Peyer's patch (tissue), 4 donors: ENCODE results near the gene PGRMC2.

Source experiments
- CTCF ChIP-seq, 6 experiments: fragments of 450-650 bp in 4 of 6; fragments of 200-600 bp in 2 of 6; sonication (generic) in 1 of 6; IDR thresholded peaks; one replicate each; pipeline ENCODE4 v1.5.1; 2017 to 2019; ENCODE audit warnings: antibody characterized with exemption in 6 of 6, mild to moderate bottlenecking in 3 of 6, moderate library complexity in 1 of 6
- POLR2A ChIP-seq, 2 donors: fragments of 450-650 bp; IDR thresholded peaks; one replicate each; pipeline ENCODE4 v1.5.1; 2017; ENCODE audit warnings: antibody characterized with exemption in 2 of 2, mild to moderate bottlenecking in 2 of 2, moderate library complexity in 2 of 2

GRCh38 chr4:128294464-128294863, 6.9 kb upstream of the PGRMC2 start:
- TF ChIP-seq CTCF (IDR thresholded peaks at IDR 0.05), result no peak
- no peak for TF ChIP-seq POLR2A (IDR thresholded peaks at IDR 0.05)
